GM18867 (cell line): ENCODE results near the gene P2RX2.

Source experiments
- ATAC-seq: cut with Tn5 transposase; IDR thresholded peaks from one replicate; pipeline ENCODE4 v1.9.1; 2021; ENCODE audit warnings: mild to moderate bottlenecking, moderate library complexity; ENCODE audit not compliant: unreplicated experiment

Gene P2RX2

DNA sequence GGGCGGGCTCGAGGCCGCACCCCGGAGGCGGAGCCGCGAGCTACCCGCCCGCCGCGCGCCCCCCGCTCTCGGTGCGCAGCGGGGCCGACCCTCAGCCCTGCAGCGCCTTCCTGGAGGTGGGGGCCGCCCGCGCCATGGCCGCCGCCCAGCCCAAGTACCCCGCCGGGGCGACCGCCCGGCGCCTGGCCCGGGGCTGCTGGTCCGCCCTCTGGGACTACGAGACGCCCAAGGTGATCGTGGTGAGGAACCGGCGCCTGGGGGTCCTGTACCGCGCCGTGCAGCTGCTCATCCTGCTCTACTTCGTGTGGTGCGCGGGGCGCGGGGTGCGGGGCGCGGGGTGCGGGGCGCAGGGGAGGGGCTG lies at the start of gene P2RX2:
TSS of gene P2RX2 (plus strand) at position 94 of the 361 bp plus-strand sequence. CDS start at position 135, 41 bp downstream.
- no peak for ATAC-seq

DNA sequence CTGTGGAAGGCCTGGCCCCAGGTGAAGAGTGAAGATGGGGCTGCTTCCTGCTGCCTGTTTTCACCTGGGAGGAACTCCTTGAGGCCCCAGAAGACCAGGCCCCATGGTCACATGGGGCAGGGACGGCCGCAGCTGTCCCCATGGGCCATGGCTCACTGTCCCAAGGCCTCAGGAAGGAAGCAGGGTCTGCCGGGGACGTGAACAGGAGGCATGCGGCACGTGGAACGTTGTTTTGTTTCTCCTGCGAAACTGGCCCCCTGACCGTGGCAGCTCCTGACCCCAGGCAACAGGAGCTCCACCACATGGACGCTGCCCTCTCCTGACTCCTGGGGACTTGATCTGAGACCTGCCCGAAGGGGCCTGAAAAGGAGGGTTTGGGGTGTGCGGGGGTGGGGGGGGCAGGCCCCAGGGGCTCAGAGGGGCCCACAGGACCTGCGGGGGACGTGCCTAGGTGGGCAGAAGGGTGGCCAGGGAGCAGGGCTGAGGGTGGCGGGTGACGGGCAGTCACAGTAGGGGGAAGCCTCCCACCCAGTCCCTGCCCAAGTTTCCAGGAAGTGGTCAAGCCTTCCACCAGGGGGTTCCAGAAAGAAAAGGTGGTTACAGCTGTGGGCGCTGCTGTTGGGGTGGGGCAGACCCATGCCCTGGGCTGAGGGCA lies 49.6 kb upstream of the P2RX2 start:
- ATAC-seq: no peak

DNA sequence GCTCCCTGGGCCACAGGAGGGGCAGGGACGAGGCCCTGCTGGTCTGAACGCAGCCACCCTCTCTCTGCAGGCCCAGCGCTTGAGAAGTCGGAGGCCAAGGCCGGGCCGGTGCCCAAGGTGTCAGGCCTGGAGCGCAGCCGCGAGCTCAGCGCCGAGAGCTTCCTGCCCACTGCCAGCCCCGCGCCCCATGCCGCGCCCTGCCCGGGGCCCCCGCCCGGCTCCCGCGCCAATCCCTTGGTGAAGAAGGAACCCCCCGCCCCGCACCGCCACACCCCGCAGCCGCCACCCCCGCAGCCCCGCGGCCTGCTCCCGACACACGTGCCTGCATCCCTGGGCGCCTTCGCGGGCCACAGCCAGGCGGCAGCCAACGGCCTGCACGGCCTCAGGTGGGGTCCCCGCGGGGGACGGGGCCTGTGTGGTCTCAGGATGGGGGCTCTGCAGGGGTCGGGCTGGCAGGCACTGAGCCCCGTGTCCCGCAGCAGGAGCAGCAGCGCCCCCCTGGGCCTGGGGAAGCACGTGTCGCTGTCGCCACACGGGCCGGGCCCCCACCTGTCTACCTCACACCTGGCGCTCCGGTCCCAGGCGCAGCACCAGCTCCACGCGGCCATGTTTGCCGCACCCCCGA lies 48.6 kb upstream of the P2RX2 start:
- ATAC-seq: no peak

DNA sequence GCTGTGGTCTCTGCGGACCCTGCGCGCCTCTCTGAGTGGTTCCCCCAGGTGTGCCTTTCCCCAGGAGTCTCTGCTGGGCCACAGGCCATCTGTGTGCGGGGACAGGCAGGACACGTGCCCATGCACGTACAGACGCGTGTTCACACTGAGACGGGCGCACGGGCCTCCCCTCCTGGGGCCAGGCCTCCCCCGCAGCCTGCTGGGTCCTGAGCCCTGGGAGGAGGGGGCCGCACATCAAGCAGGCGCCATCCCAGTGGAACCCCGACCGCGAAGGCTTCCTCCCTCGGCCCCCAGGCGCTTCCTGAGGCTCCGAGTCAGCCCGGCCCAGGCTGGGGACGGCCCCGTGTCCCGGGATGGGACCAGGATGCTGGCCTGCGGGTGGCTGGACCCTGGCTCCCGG lies 47.9 kb upstream of the P2RX2 start:
- ATAC-seq: no peak

DNA sequence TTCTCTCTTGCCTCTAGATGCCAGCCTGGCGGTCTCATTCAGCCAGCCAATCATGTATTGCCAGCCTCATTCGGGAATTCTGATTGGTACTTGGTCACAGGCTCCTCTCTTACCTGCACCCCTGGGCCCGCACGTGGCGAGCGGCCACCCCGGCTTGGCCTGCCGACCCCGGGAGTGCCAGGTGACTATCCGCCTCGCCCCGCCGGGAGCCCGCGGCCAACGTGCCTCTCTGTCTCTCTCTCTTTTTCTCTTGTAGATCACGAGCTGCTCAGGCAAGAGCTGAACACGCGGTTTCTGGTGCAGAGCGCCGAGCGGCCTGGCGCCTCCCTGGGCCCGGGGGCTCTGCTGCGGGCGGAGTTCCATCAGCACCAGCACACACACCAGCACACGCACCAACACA lies 47.5 kb upstream of the P2RX2 start:
- ATAC-seq: no peak

DNA sequence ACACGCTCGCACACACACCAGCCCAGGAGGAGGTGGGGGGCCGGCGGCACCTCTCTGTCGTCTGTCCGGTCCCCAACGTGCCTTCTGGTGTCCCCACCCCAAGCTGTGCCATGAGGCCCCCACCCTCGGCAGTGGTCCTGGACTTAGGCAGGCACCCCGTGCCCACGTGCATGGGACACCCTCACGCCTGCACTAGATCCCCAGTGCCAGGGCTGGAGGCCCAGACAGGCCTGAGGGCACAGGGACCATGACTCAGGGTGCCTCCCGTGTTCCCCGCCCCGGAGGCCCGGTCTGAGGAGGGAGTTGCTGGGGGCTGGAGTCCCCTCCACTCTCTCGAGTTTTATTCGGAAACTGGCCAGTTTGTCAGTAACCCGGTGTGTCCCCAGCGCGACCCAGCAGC lies 47.0 kb upstream of the P2RX2 start:
- ATAC-seq: no peak

DNA sequence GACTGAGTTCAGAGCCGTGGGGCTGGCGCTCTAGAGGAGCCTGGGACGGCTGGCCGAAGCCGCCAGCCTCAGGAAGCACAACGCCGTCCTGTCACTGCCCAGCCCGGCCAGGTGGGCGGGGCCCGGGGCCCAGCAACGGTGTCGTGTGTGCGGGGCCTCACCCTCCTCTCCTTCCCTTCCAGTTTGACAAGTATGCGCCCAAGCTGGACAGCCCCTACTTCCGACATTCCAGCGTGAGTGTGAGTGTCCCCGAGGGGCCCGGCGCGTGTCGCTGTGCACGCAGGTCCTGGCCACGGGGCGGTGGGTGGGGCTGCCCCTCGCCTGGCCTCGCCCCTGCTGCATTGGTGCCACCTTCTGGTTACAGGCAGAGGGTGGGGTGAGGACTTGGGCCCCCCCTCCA lies 46.5 kb upstream of the P2RX2 start:
- no peak for ATAC-seq

DNA sequence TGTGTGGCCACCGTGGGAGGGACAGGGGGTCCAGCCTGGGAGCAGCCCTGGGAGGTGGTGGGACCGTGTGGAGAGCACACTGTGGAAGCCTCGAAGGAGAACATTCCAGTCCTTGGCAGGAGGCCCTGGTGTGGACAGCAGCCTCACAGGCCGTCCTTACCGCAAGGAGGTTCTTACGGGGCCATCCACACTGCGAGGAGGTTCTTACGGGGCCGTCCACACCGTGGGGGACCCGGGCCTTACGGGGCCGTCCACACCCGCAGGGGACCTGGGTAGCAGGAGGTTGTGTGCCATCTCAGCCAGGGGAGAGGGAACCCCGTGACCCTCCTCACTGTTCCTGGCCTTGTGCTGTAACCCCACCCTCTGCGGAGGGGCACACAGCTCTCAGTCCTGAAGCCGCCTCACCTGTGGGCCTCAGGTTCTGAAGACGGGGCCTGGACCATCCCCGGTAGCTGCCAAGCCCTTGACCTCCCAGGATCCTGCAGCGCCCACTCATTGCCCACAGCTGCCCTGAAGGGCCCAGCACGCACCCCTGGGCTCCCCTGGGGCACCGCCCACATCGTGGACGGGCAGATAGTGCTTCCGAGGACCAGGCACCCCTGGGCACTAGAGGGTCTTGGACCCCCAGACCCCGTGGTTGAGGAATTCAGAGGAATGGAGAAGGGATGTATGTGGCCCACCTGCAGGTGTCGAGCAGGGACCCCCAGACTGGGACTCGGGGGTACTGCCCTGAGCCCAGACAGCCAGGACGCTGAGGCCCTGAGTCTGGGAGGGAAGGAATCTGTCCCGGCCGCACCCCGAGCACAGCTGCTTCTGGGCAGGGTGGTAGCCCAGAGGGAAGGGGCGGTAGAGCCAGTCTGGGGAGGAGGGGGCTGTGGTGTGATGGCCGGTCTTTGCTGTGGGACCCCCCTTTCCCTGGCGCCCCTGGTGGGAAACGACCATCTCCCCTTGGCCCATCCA lies 45.5 kb upstream of the P2RX2 start:
- ATAC-seq: no peak

DNA sequence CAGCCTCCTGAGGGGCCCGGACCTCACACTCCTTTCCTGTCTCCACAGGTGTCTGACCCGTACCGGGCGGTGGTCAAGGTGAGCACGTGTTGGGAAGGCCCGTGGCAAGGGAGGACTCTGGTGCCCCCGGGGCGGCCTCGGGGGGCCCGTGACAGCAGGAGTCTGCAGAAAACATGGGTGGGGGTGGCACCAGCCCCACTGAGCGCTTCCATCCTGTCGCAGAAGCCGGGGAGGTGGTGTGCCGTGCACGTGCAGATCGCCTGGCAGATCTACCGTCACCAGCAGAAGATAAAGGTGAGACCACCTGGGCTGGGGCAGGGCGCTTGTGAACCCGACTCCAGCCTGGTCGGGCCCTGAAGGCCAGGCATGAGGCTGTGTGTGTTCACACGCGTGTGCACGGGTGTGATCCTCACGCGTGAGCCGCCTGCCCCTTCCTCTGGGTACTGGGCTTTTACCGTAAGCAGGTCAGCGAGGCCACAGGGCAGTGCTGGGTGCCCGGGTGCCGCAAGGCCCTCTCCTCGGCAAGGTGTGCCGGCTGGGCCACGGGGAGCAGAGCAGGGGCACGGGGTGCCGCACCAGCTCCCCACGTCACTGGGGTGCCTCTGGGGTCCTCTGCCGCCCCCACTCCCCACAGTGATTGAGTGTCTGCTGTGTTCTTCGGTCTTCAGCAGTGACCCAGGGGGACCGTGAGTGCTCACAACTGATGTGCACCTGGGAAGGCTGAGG lies 44.1 kb upstream of the P2RX2 start:
- no peak for ATAC-seq

DNA sequence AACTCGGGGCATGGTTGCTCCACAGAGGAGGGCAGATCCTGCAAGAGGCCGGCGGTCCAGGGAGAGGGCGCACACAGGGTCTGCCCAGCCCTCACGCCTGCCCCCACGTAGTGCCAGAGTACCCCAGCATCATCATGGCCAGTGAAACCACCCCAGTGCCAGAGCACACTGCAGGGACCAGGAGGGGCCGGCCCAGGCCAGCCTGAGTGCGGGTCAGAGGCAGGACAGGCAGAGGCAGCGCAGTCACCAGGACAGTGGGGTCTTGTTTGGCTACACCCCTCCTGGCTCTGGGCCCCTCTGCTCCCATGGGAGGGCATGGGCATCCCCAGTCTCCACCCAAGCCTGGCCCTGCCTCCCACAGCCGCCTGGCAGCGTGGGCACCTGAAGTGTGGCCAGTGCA lies 42.9 kb upstream of the P2RX2 start:
- ATAC-seq: no peak

DNA sequence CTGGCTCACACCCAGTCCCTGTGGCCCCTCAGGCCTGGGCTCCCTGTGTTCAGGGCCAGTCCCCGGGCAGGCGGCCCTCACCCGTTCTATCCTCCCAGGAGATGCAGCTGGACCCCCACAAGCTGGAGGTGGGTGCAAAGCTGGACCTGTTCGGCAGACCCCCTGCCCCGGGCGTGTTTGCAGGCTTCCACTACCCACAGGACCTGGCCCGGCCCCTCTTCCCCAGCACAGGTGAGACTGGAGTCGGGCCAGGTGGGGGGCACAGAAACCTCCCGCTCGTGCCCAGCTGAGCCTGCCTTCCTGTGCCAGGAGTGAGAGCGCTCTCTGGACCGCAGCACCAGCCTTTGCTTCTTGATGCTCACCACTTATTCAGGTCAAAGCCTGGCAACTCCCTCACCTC lies 41.9 kb upstream of the P2RX2 start:
- no peak for ATAC-seq

DNA sequence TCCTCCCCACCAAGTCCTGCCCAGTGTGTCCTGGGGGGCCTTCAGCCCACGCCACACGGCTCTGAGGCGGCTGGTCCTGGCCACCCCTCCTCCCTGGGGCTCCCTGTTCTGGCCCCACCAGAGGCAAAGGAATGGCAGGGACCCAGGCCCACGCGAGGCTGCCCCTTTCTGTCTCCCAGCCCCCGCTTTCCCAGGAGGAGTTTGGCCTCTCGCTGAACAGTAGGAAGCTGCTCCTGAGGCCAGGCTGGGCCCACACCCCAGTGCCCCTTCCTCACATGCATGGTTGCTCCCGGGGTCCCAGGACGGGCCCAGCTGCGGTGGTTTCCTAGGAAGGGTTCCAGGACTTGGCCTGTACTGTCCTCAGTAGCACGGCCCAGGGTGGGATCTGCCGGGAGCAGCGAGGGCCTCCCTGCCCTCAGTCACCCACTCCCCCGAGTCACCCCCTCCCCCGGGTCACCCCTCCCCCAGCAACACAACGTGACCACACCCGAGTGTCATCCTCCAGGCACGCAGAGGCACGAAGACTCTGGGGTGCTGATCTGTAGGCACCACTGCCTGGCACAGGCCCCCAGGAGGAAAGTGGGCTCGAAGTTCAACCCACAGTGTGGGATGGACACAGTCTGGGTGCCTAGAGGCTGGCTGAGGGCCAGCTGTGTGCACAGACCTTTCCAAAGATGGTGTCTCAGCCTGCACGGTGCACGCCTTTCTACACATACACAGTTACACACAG lies 41.2 kb upstream of the P2RX2 start:
- no peak for ATAC-seq

DNA sequence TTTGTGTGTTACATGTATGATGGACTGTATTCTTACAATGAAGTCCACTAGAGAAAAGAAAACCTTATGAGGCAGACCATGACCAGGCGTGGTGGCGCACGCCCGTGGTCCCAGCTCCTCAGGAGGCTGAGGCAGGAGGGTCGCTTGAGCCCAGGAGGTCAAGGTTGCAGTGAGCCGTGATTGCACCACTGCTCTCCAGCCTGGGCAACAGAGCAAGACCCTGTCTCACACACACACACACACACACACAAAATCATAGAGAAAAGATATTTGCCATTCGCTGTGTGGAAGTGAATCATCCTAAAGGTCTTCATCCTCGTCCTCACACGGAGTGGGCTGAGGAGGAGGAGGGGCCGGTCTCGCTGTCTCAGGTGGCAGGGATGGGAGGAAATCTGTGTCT lies 40.5 kb upstream of the P2RX2 start:
- ATAC-seq: no peak

DNA sequence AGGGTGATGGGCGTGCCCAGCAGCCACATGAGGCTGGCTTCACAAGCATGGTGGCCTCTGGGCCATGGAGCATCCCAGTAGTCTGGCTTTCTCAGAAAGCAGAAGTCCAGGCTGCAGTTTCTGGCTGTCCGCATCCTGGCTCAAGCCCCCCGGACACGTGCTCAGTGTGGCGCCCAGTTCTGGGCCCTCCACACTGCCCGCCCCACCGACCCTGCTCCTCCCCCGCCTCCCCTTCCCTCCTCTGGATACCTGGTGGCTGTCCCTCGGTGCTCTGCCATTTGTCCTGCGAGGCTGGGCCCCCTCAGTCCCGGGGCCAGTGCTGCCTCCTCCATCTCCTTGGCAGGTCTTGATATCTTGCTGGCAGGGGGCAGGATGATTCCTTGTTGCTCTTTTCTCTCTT lies 39.8 kb upstream of the P2RX2 start:
- ATAC-seq: no peak

DNA sequence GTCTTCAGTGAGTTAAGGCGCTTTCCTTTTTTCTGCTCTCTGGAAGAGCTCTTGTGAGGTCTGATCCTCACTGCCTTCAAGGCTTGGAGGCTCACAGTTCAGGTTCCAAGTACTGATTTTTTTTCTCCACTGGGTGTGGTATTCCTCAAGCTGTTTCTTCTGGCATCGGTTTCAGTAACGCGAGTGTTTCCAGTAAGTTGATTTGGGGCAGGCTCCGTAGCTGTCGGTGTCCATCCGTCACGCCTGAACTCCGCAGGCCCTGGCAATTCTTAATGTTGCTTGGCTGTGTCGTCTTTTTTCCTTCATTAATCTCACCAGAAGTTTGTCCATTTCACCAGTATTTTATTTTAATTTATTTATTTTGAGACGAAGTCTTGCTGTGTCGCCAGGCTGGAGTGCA lies 38.8 kb upstream of the P2RX2 start:
- no peak for ATAC-seq

DNA sequence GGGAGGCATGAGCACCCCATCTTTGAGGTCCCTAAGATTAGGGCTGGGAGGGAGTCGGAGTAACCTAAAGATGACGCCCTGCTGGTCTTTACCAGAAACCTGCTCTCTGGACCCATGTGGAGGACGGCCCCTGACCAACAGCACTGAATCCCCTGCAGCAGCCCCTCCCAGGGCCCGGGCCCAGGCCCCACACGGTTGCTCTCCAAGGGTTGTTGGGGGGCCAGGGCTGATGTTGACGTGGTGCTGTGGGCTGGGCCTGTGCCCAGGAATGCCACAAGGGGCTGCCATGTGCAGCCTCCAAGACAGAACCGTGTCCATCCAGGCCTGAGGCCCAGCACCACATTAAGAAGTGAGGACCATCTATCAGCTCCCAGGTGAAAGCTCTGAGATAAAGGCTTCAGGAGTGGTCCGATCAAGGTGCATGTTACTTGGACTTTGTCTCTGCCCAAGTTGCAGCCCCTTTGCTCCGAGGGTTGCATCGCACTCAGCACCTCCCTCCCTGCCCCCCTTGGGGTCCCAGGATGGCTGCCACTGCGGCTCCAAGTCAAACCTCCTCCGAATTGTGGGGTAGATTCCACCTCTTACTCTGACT lies 37.8 kb upstream of the P2RX2 start:
- ATAC-seq: no peak

DNA sequence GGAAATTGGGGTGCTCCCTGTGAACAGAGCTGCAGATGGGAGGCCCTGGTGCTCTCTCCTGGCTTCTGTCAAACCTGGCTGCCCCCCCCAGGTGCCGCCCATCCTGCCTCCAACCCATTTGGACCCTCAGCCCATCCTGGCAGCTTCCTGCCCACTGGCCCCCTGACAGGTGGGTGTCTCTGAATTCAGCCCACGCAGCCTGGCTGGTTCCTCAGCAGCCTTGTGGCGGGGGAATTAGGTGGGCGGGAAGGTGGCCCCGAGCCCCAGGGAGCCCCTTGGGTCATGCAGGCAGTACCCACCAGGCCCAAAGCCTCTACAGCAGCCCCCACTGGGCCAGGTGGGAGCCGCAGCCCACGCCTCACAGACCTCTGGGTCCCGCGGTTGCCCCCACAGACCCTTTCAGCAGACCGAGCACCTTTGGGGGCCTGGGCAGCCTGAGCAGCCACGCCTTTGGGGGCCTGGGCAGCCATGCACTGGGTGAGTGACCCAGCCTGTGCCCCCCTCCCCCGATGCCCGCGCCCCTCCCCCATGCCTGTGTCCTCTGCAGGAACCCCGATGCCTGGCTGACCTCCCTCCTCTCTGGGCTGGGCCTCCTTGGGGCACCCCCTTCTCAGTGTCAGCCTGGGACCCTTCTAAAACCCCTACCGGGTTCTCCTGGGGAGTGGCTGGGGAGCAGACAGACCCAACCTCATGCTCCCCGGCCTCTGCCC lies 37.1 kb upstream of the P2RX2 start:
- no peak for ATAC-seq

DNA sequence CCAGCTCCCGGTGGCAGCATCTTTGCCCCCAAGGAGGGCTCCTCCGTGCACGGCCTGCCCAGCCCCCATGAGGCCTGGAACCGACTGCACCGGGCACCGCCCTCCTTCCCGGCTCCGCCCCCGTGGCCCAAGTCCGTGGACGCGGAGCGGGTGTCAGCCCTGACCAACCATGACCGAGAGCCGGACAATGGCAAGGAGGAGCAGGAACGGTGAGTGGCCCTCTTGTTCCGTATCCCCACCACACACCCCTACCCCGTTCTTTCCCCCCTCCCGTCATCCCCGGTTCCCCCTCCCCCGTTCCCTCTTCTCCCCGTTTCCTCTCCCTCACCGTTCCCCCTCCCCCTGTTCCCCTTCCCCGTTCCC lies 36.5 kb upstream of the P2RX2 start:
- no peak for ATAC-seq

DNA sequence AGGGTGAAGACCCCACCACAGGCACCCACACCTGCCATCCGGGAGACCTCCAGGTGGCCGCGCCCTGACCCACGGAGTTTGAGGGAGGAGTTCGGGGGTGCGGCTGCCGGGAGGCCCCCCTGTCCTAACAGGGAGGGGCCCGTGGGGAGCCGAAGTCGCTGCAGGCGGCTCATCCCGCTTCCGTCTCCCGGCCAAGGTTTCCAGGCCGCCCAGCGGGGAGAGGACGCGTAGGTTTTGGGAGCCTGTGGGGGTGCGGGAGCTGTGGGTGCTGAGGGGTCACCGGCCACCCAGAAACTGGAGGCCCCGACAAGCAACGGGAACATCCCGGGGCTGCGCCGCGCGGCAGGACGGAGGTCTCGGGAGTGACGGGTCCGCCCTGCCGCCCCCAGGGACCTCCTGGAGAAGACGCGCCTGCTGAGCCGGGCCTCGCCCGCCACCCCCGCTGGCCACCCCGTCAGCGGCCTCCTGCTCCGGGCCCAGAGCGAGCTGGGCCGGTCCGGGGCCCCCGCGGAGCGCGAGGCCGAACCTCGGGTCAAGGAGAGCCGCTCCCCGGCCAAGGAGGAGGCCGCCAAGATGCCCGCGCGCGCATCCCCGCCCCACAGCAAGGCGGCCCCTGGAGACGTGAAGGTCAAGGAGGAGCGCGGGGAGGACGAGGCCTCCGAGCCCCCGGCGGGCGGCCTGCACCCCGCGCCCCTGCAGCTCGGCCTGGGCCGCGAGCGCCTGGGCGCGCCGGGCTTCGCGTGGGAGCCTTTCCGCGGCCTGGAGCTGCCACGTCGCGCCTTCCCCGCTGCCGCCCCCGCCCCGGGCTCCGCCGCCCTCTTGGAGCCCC lies 35.8 kb upstream of the P2RX2 start:
- no peak for ATAC-seq
